NCI-H2029 (cell line): Measurements from ENCODE around the gene BCL11A.

ENCODE experiments used
- DNase-seq: peaks from one replicate; lab custom pipeline; 2025; lab: John Stamatoyannopoulos, UW

The BCL11A gene

GRCh38 chr2:60406192-60406591 lies 147.3 kb downstream of the BCL11A start:
- DNase-seq, result no peak

DNA sequence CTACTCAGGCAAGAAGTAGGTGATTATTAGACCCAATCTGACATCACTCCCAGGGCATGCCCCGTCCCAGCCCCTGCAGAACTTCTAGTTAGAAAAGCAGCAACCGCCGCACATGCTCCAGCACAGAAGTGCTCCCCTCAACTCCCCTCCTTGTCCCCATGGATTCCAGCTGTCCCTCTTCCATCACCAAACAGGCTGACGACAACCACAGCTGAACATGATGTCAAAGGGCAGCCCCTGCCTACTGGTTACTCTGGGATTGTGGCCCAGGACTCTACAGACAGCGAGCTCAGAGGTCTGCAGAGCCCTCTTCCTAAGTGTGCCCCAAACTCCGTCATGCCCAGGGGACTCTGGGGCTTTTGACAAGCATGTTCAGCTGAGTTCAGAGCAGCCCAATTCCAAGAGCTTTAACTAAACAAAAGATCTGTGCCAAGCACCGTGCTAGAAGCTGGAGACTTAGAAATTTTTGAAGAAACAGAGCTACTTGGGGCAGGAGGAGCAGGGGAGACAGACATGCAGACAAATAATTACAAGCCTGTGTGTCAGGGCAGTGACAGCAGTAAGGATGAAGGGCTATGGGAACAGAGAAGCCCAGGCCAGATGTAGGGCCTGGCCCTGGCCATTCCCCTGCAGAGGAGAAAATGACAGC lies 148.1 kb downstream of the BCL11A start:
- DNase-seq, result no peak
